SK-N-SH (cell line): ENCODE data around the gene KRTAP10-2. TPM values are rescaled to one million over a fixed set of nuclear protein-coding genes. Genes with fewer than 3 reads are reported as not detected.

Experiments
- CTCF ChIA-PET: fragments of 300-600, 350-600 bp; formaldehyde crosslinking; extraction: SDS; loops from one replicate; lab custom pipeline; 2021; lab: Yijun Ruan, JAX
- POLR2A ChIA-PET: fragments of 350-600 bp; sonication (Branson Sonifier 250); formaldehyde crosslinking; extraction: SDS; loops from one replicate; lab custom pipeline; 2020; ENCODE audit warnings: antibody characterized with exemption, inconsistent platforms; lab: Yijun Ruan, JAX
- DNase-seq: peaks from one replicate; pipeline ENCODE4 v3.0.0; 2012
- H2AFZ ChIP-seq: fragments of 200-600 bp; sonication (generic); 2 replicates; pipeline ENCODE4 v1.8.1; 2016; ENCODE audit warnings: antibody characterized with exemption, mild to moderate bottlenecking, low read depth
- H3F3A ChIP-seq: fragments of 200-600 bp; sonication (generic); replicated peaks from 2 replicates; pipeline ENCODE3; 2016; ENCODE audit warnings: antibody characterized with exemption, mild to moderate bottlenecking; ENCODE audit not compliant: insufficient read depth
- H3K27ac ChIP-seq, 2 experiments: fragments of 200-500 bp in 1 of 2; fragments of 200-600 bp in 1 of 2; sonication (Bioruptor generic) in 1 of 2; sonication (generic), shearing (Covaris generic) in 1 of 2; 2 replicates each; pipeline versions ENCODE4 v1.5.1 to v1.6.1; 2014 to 2016; ENCODE audit warnings: low read depth in 2 of 2, inconsistent platforms in 1 of 2, low read length in 1 of 2, mild to moderate bottlenecking in 1 of 2, mixed read lengths in 1 of 2
- H3K27me3 ChIP-seq: fragments of 200-600 bp; sonication (generic), shearing (Covaris generic); 2 replicates; pipeline ENCODE4 v1.6.1; 2016; ENCODE audit warnings: mixed run types; ENCODE audit not compliant: insufficient read depth
- H3K36me3 ChIP-seq, 2 experiments: fragments of 200-500 bp in 1 of 2; fragments of 200-600 bp in 1 of 2; sonication (Bioruptor generic) in 1 of 2; sonication (generic) in 1 of 2; replicated peaks in 1 of 2; 2 replicates each; pipeline versions ENCODE3 to v1.5.1; 2014 to 2016; ENCODE audit warnings: low read length in 1 of 2, mild to moderate bottlenecking in 1 of 2; ENCODE audit not compliant: insufficient read depth in 2 of 2, control insufficient read depth in 1 of 2
- H3K4me1 ChIP-seq, 2 experiments: fragments of 200-500 bp in 1 of 2; fragments of 200-600 bp in 1 of 2; sonication (Bioruptor generic) in 1 of 2; sonication (generic), shearing (Covaris generic) in 1 of 2; 2 replicates each; pipeline versions ENCODE4 v1.5.1 to v1.6.1; 2014 to 2016; ENCODE audit warnings: low read depth in 1 of 2, low read length in 1 of 2, mixed run types in 1 of 2; ENCODE audit not compliant: insufficient read depth in 2 of 2, control insufficient read depth in 1 of 2
- H3K4me2 ChIP-seq: fragments of 200-600 bp; sonication (generic), shearing (Covaris generic); 2 replicates; pipeline ENCODE4 v1.6.1; 2017; ENCODE audit warnings: mixed run types
- H3K4me3 ChIP-seq, 2 experiments: fragments of 200-500 bp in 1 of 2; fragments of 200-600 bp in 1 of 2; sonication (Bioruptor generic) in 1 of 2; sonication (generic), shearing (Covaris generic) in 1 of 2; 2 replicates each; pipeline versions ENCODE4 v1.5.1 to v1.8.1; 2014 to 2016; ENCODE audit warnings: low read depth in 2 of 2, inconsistent platforms in 1 of 2, low read length in 1 of 2, mild to moderate bottlenecking in 1 of 2, mixed read lengths in 1 of 2, moderate library complexity in 1 of 2
- H3K79me2 ChIP-seq: fragments of 200-600 bp; sonication (generic); 2 replicates; pipeline ENCODE4 v1.8.1; 2017; ENCODE audit warnings: mild to moderate bottlenecking; ENCODE audit not compliant: insufficient read depth
- H3K9ac ChIP-seq: fragments of 200-600 bp; sonication (generic); 2 replicates; pipeline ENCODE4 v1.6.1; 2017; ENCODE audit warnings: mixed run types
- H3K9me2 ChIP-seq: fragments of 200-600 bp; sonication (generic); 2 replicates; pipeline ENCODE4 v1.6.1; 2017; ENCODE audit warnings: mixed run types
- H3K9me3 ChIP-seq: fragments of 200-600 bp; sonication (generic); 2 replicates; pipeline ENCODE4 v1.6.1; 2017; ENCODE audit warnings: mixed run types, mild to moderate bottlenecking, moderate library complexity
- H4K20me1 ChIP-seq: fragments of 200-600 bp; sonication (generic); 2 replicates; pipeline ENCODE4 v1.6.1; 2017; ENCODE audit warnings: mild to moderate bottlenecking, mixed run types; ENCODE audit not compliant: insufficient read depth
- CHD2 ChIP-seq: fragments of 150-350 bp; IDR thresholded peaks from 2 replicates; pipeline ENCODE4 v1.6.1; 2018; ENCODE audit warnings: low read length; ENCODE audit not compliant: partially characterized antibody
- ELF1 ChIP-seq: IDR thresholded peaks from 2 replicates; pipeline ENCODE4 v1.4.0; 2012
- EP300 ChIP-seq, 2 experiments: IDR thresholded peaks; 2 replicates each; pipeline versions ENCODE4 v1.4.0 to v1.6.1; 2012; ENCODE audit warnings: borderline replicate concordance in 1 of 2, low read depth in 1 of 2, low read length in 1 of 2
- FOSL2 ChIP-seq: IDR thresholded peaks from 2 replicates; pipeline ENCODE4 v1.4.0; 2012; ENCODE audit warnings: low read depth, mild to moderate bottlenecking, moderate library complexity, borderline replicate concordance
- FOXM1 ChIP-seq: IDR thresholded peaks from 2 replicates; pipeline ENCODE4 v1.4.0; 2012; ENCODE audit warnings: low read depth, mild to moderate bottlenecking
- GATA2 ChIP-seq: sonication (generic); formaldehyde crosslinking; IDR thresholded peaks from 2 replicates; pipeline ENCODE4 v1.5.0; 2020; ENCODE audit warnings: mild to moderate bottlenecking, missing genetic modification reagents
- JUND ChIP-seq: IDR thresholded peaks from 2 replicates; pipeline ENCODE4 v1.4.0; 2012
- MEF2A ChIP-seq: IDR thresholded peaks from 2 replicates; pipeline ENCODE4 v1.4.0; 2012; ENCODE audit warnings: low read depth, borderline replicate concordance
- NFIC ChIP-seq: IDR thresholded peaks from 2 replicates; pipeline ENCODE4 v1.4.0; 2012; ENCODE audit warnings: borderline replicate concordance
- NRF1 ChIP-seq: IDR thresholded peaks from 2 replicates; pipeline ENCODE4 v1.6.1; 2012; ENCODE audit warnings: low read depth, mild to moderate bottlenecking, low read length
- PBX3 ChIP-seq: IDR thresholded peaks from 2 replicates; pipeline ENCODE4; 2012
- RCOR1 ChIP-seq: fragments of 150-350 bp; IDR thresholded peaks from 2 replicates; pipeline ENCODE4 v1.6.1; 2017; ENCODE audit warnings: antibody characterized with exemption, low read length
- RFX5 ChIP-seq: IDR thresholded peaks from 2 replicates; pipeline ENCODE4 v1.6.1; 2012; ENCODE audit warnings: mild to moderate bottlenecking, improper control_type of control experiment, low read length
- RXRA ChIP-seq: IDR thresholded peaks from 2 replicates; pipeline ENCODE4 v1.4.0; 2012; ENCODE audit warnings: low read depth, mild to moderate bottlenecking, borderline replicate concordance
- SIN3A ChIP-seq: IDR thresholded peaks from 2 replicates; pipeline ENCODE4 v1.6.1; 2012; ENCODE audit warnings: low read depth, mild to moderate bottlenecking, low read length, moderate library complexity, borderline replicate concordance
- USF2 ChIP-seq: fragments of 150-350 bp; IDR thresholded peaks from 2 replicates; pipeline ENCODE4 v1.6.1; 2017; ENCODE audit warnings: antibody characterized with exemption, low read length, low read depth, borderline replicate concordance
- WGBS: methylation state at CpG from one replicate; pipeline ENCODE4 v1.1.6; 2017; ENCODE audit warnings: low lambda C conversion rate; 5-methylcytosine and 5-hydroxymethylcytosine counted together
- polyA plus RNA-seq, 3 experiments: library from polyadenylated mRNA; depleted of rRNA; stranded (reverse); fragments of >200 nt; gene quantifications; 2 replicates each; pipeline ENCODE4 v1.2.3, GENCODE V29; 2012
- TF ChIP-seq, protein P1 (sequence below): fragments of 200-600 bp; sonication (generic); IDR thresholded peaks from 2 replicates; pipeline ENCODE4 v1.6.1; 2017; ENCODE audit warnings: antibody characterized with exemption, mild to moderate bottlenecking, moderate library complexity

Gene KRTAP10-2
- polyA plus RNA-seq, 1 of the 3 experiments (the other 2 are of a cell fraction): not detected

DNA sequence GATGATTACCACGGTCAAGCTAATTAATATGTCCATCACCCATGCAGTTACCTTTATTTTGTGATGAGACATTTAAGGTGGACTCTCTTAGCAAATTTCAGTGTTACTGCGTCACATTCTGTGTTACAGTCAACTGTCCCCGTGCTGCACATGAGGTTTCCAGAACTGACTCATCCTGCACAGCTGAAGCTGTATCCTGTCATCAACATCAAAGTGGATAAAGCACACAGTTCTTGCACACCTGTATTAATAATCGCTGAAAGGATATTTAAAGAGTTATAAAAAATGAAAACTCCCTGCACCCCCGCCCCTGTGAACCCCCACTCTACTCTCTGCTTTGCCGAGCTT, 32.5 kb upstream of the KRTAP10-2 start:
- no peaks in the 10 kb centered on the region for H3K9me3 ChIP-seq
- H3K27me3 ChIP-seq: no peaks in the 10 kb centered on the region; the same call in 1 of the 2 replicates
- H3F3A ChIP-seq: no peaks in the 10 kb centered on the region
- H3K9me2 ChIP-seq: no peaks in the 10 kb centered on the region
- no peaks in the 10 kb centered on the region for H3K79me2 ChIP-seq
- H3K9ac ChIP-seq: no peak overlapping the region
- no peaks in the 10 kb centered on the region for H3K36me3 ChIP-seq
- ChIA-PET POLR2A (no interaction called here), CTCF (interaction anchor here (2.5 kb wide), 1 partner anchor 210 kb away, joined by 8 read pairs; no protein-coding TSS in a partner anchor)
- no peak overlapping the region for H3K27ac ChIP-seq
- H3K4me2 ChIP-seq: no peak overlapping the region
- no peak overlapping the region for H3K4me3 ChIP-seq
- DNase-seq: no peak
- no peaks in the 10 kb centered on the region for H4K20me1 ChIP-seq
- H3K4me1 ChIP-seq: peaks cover 0 to 10% of the 10 kb centered on the region in 2 experiments; a peak in 1 of 4 replicates
- 7% methylated on average over 6 of the region's 6 CpGs for WGBS
- TF ChIP-seq, protein P1, sequence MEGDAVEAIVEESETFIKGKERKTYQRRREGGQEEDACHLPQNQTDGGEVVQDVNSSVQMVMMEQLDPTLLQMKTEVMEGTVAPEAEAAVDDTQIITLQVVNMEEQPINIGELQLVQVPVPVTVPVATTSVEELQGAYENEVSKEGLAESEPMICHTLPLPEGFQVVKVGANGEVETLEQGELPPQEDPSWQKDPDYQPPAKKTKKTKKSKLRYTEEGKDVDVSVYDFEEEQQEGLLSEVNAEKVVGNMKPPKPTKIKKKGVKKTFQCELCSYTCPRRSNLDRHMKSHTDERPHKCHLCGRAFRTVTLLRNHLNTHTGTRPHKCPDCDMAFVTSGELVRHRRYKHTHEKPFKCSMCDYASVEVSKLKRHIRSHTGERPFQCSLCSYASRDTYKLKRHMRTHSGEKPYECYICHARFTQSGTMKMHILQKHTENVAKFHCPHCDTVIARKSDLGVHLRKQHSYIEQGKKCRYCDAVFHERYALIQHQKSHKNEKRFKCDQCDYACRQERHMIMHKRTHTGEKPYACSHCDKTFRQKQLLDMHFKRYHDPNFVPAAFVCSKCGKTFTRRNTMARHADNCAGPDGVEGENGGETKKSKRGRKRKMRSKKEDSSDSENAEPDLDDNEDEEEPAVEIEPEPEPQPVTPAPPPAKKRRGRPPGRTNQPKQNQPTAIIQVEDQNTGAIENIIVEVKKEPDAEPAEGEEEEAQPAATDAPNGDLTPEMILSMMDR: no peak
- TF ChIP-seq RCOR1: no peak
- TF ChIP-seq PBX3: no peak
- no peak for TF ChIP-seq JUND
- TF ChIP-seq, all 33 proteins: peak for 0
- H2AFZ ChIP-seq: no peak overlapping the region

- no peak overlapping the region for H3K27ac ChIP-seq
- no peak overlapping the region for H3K4me3 ChIP-seq
- peaks cover 0 to 10% of the 10 kb centered on the region in 2 experiments; a peak in 1 of 4 replicates for H3K4me1 ChIP-seq
- H3K9me3 ChIP-seq: no peaks in the 10 kb centered on the region
- no peak overlapping the region for H2AFZ ChIP-seq
- no peaks in the 10 kb centered on the region for H3K36me3 ChIP-seq
- H3K4me2 ChIP-seq: no peak overlapping the region
- TF ChIP-seq NFIC (no peak), GATA2 (CRISPR knock-in tag) (no peak), RFX5 (no peak), PBX3 (no peak), FOXM1 (no peak), RXRA (no peak), SIN3A (no peak), USF2 (no peak), NRF1 (no peak), RCOR1 (no peak), ELF1 (no peak), CHD2 (no peak), MEF2A (no peak), EP300 (IDR thresholded peaks at IDR 0.05; ENCODE audit: borderline replicate concordance in 1 of 2, low read depth in 1 of 2, low read length in 1 of 2) (no peak), FOSL2 (no peak)
- TF ChIP-seq, protein P1: no peak
- H3K9ac ChIP-seq: no peak overlapping the region
- no peaks in the 10 kb centered on the region for H3K9me2 ChIP-seq
- no peak for DNase-seq
- no peaks in the 10 kb centered on the region for H3K79me2 ChIP-seq
- no peaks in the 10 kb centered on the region; the same call in 1 of the 2 replicates for H3K27me3 ChIP-seq
- under 1% methylated on average over 11 of the region's 11 CpGs for WGBS
- H3F3A ChIP-seq: no peaks in the 10 kb centered on the region
- no peaks in the 10 kb centered on the region for H4K20me1 ChIP-seq
- ChIA-PET CTCF (interaction anchor here (2.5 kb wide), 1 partner anchor 210 kb away, joined by 8 read pairs; no protein-coding TSS in a partner anchor), POLR2A (no interaction called here)
These were observed 31.9 kb upstream of the KRTAP10-2 start for GRCh38 chr21:44583089-44583799.
